HUES48 (cell line): ENCODE measurements around the gene NLRC3.

Experiments
- H3K27ac ChIP-seq: one replicate; pipeline ENCODE4 v1.7.0; 2013; ENCODE audit warnings: low read depth, low read length, inconsistent platforms
- H3K27me3 ChIP-seq: 2 replicates; pipeline ENCODE4 v1.6.1; 2013; ENCODE audit warnings: mild to moderate bottlenecking, low read length; ENCODE audit not compliant: control insufficient read depth, insufficient read depth
- H3K36me3 ChIP-seq: 2 replicates; pipeline ENCODE4 v1.6.1; 2013; ENCODE audit warnings: low read length; ENCODE audit not compliant: control insufficient read depth, insufficient read depth
- H3K4me1 ChIP-seq: 2 replicates; pipeline ENCODE4 v1.6.1; 2013; ENCODE audit warnings: mild to moderate bottlenecking, low read length; ENCODE audit not compliant: control insufficient read depth, insufficient read depth
- H3K4me3 ChIP-seq: 2 replicates; pipeline ENCODE4 v1.5.1; 2013; ENCODE audit warnings: mild to moderate bottlenecking, low read depth, low read length
- H3K9ac ChIP-seq: 2 replicates; pipeline ENCODE4 v1.6.1; 2013; ENCODE audit warnings: mild to moderate bottlenecking, low read depth, low read length, moderate library complexity
- H3K9me3 ChIP-seq: 2 replicates; pipeline ENCODE4 v1.6.1; 2013; ENCODE audit warnings: low read length; ENCODE audit not compliant: control insufficient read depth, insufficient read depth

Gene NLRC3, protein sequence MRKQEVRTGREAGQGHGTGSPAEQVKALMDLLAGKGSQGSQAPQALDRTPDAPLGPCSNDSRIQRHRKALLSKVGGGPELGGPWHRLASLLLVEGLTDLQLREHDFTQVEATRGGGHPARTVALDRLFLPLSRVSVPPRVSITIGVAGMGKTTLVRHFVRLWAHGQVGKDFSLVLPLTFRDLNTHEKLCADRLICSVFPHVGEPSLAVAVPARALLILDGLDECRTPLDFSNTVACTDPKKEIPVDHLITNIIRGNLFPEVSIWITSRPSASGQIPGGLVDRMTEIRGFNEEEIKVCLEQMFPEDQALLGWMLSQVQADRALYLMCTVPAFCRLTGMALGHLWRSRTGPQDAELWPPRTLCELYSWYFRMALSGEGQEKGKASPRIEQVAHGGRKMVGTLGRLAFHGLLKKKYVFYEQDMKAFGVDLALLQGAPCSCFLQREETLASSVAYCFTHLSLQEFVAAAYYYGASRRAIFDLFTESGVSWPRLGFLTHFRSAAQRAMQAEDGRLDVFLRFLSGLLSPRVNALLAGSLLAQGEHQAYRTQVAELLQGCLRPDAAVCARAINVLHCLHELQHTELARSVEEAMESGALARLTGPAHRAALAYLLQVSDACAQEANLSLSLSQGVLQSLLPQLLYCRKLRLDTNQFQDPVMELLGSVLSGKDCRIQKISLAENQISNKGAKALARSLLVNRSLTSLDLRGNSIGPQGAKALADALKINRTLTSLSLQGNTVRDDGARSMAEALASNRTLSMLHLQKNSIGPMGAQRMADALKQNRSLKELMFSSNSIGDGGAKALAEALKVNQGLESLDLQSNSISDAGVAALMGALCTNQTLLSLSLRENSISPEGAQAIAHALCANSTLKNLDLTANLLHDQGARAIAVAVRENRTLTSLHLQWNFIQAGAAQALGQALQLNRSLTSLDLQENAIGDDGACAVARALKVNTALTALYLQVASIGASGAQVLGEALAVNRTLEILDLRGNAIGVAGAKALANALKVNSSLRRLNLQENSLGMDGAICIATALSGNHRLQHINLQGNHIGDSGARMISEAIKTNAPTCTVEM

GRCh38 chr16:3577302-3577752 is at the start of gene NLRC3:
NLRC3 (minus strand) TSS chr16:3577403; CDS start chr16:3565036, 12,367 bp downstream.
- Histone ChIP-seq H3K27ac (no peak within 1 kb of the TSS), H3K9ac (no peak within 1 kb of the TSS), H3K36me3 (peaks cover under 1% of the 10 kb centered on the region; the same call in 1 of the 2 replicates), H3K4me3 (no peak within 1 kb of the TSS), H3K27me3 (no peaks in the 10 kb centered on the region), H3K4me1 (0 out of 2 replicates have a peak, but pooled peaks cover 3% of the 10 kb centered on the region), H3K9me3 (no peaks in the 10 kb centered on the region)

- H3K4me3 ChIP-seq = no peak overlapping the region
- H3K4me1 ChIP-seq = peaks cover 10% of the 10 kb centered on the region; the same call in 1 of the 2 replicates
- no peaks in the 10 kb centered on the region for H3K9me3 ChIP-seq
- no peak overlapping the region for H3K27ac ChIP-seq
- no peaks in the 10 kb centered on the region for H3K36me3 ChIP-seq
- H3K9ac ChIP-seq = no peak overlapping the region
- H3K27me3 ChIP-seq = no peaks in the 10 kb centered on the region
Observed at GRCh38 chr16:3625911-3626732, 48.9 kb upstream of the NLRC3 start.

GRCh38 chr16:3625331-3625730 is 48.1 kb upstream of the NLRC3 start:
- Histone ChIP-seq H3K9ac (no peak overlapping the region), H3K4me1 (peaks cover 10% of the 10 kb centered on the region; the same call in 1 of the 2 replicates), H3K9me3 (no peaks in the 10 kb centered on the region), H3K27ac (no peak overlapping the region), H3K4me3 (no peak overlapping the region), H3K36me3 (no peaks in the 10 kb centered on the region), H3K27me3 (no peaks in the 10 kb centered on the region)

DNA sequence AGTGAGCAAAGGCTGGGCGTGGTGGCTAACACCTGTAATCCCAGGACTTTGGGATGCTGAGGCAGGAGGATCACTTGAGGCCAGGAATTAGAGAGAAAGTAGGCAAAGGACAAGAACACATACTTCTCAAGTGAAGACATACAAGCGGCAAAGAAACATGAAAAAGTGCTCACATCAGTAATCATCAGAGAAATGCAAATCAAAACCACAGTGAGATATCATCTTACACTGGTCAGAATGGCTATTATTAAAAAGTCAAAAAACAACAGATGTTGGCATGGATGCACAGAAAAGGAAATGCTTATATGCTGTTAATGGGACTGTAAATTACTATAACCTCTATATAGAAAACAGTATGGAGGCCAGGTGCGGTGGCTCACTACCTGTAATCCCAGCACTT is 46.4 kb upstream of the NLRC3 start:
- Histone ChIP-seq H3K4me1 (peaks cover 10% of the 10 kb centered on the region; the same call in 1 of the 2 replicates), H3K9ac (no peak overlapping the region), H3K27ac (no peak overlapping the region), H3K4me3 (no peak overlapping the region), H3K9me3 (no peaks in the 10 kb centered on the region), H3K27me3 (no peaks in the 10 kb centered on the region), H3K36me3 (no peaks in the 10 kb centered on the region)

- H3K4me3 ChIP-seq = no peak overlapping the region
- 0 out of 2 replicates have a peak, but pooled peaks cover 8% of the 10 kb centered on the region for H3K36me3 ChIP-seq
- H3K9me3 ChIP-seq = no peaks in the 10 kb centered on the region
- H3K9ac ChIP-seq = no peak overlapping the region
- H3K27ac ChIP-seq = no peak overlapping the region
- no peaks in the 10 kb centered on the region for H3K27me3 ChIP-seq
- no peaks in the 10 kb centered on the region for H3K4me1 ChIP-seq
Observed at GRCh38 chr16:3618769-3619141, 41.6 kb upstream of the NLRC3 start.

DNA sequence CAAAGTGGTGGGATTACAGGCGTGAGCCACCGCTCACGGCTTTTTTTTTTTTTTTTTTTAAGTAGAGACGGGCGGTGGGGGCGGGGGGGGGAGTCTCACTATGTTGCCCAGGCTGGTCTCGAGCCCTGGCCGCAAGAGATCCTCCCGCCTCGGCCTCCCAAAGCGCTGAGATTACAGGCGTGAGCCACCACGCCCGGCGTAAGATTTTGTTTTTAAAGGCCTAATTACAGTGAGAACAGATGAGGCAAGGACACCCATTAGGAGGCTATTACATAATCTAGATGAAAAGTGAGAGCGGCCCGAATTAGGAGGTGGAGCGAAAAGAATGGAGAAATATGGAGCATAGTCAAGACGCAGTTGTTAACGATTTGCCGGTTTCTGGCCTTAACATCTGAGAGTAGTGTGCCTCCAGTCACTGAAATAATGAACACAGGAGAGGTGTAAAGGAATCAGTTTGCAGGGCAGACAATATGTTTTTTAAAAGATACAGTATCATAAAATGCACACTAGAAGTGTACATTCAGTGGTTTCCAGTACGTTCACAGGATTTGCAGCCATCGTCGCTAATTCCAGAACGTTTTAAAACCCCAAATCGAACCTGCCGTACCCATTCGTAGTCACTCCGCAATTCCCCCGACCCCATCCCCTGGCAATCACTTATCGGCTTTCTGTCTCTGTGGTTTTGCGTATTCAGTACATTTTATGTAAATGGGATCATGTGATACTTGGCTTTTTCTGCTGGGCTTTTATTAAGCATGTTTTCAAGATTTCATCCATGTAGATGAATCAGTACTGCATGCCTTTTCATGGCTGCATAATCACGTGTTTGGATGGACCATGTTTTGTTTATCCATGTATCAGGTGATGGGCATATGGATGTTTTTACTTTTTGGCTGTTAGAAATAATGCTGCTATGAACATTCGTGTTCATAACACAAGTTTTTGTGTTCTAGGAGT is 35.6 kb upstream of the NLRC3 start:
- Histone ChIP-seq H3K27ac (no peak overlapping the region), H3K9me3 (no peaks in the 10 kb centered on the region), H3K9ac (no peak overlapping the region; the same call in 1 of the 2 replicates)

DNA sequence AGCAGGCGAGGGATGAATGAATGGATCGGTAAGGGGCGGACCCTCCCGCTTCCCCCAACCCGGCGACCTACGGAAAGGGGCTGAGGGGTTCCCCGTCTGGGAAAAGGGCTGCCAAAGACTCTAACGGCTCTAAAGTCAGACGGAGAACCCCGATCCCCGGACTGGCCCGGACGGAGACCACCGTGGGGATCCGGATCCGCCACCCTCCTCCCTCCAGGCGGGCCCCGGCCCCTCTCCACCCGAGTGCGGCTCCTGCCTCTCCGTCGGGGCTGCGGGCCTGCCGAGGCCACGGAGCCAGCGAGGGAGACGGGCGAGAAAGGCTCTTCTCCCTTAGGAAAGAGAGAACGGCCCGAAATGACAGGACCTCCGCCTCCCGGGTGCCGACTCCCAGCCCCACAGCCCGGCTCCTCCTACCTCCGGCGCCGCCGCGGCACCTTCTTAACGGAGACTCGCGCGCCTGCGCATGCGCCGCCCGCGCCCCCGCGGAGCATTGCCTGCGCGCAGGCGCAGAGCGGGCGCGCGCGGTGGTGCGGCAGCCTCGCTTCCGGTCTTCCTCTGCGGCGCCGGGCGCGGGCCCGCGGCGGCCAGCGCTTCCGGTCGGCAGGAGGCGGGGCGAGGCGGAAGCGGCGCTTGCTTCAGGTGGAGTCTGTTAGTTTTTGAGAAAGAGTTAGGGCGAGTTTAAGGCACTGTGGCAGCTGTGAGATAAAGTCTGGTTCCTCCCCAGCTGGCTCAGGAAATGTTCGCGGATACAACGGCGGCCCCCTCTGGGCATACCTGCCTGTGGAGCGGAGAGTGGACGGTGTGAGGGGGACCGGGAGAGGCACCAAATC is 34.2 kb upstream of the NLRC3 start, which contains the start of gene SLX4:
TSS of gene SLX4 (minus strand) at position 461 of the 830 bp plus-strand sequence. CDS start 2,642 bp downstream, outside the sequence.
- no peaks in the 10 kb centered on the region for H3K27me3 ChIP-seq
- H3K4me1 ChIP-seq = peaks cover 11% of the 10 kb centered on the region
- peak within 1 kb of the TSS; percentile 84 for H3K27ac ChIP-seq
- no peaks in the 10 kb centered on the region for H3K9me3 ChIP-seq
- H3K9ac ChIP-seq = peak within 1 kb of the TSS; percentile 59
- peak within 1 kb of the TSS; percentile 95 for H3K4me3 ChIP-seq
- peaks cover 12% of the 10 kb centered on the region; the same call in 1 of the 2 replicates for H3K36me3 ChIP-seq

More for the DNA sequence above, 35.6 kb upstream of the NLRC3 start:
- peaks cover 9% of the 10 kb centered on the region; the same call in 1 of the 2 replicates for H3K36me3 ChIP-seq
- peaks cover 11% of the 10 kb centered on the region for H3K4me1 ChIP-seq
- H3K27me3 ChIP-seq = no peaks in the 10 kb centered on the region
- peak overlapping the region; percentile 95 for H3K4me3 ChIP-seq

GRCh38 chr16:3610698-3611145 is 33.5 kb upstream of the NLRC3 start:
- peaks cover 11% of the 10 kb centered on the region for H3K4me1 ChIP-seq
- peak overlapping the region; percentile 20; the same call in 1 of the 2 replicates for H3K9ac ChIP-seq
- H3K4me3 ChIP-seq = peak overlapping the region; percentile 95
- H3K27ac ChIP-seq = peak overlapping the region; percentile 69
- H3K36me3 ChIP-seq = peaks cover 12% of the 10 kb centered on the region; the same call in 1 of the 2 replicates
- no peaks in the 10 kb centered on the region for H3K27me3 ChIP-seq
- H3K9me3 ChIP-seq = no peaks in the 10 kb centered on the region
